ENCODE data around the gene SMIM1. TPM values are rescaled to one million over a fixed set of nuclear protein-coding genes. Genes with fewer than 3 reads are reported as not detected.
"Not testable (repeated sequence)": the region's sequence is repeated elsewhere in the genome, so short reads cannot be mapped to it uniquely, and the experiment has no call there.

Gene SMIM1
- total RNA-seq, 1 experiment from 2014 or later = 5.5 TPM

GRCh38 chr1:3722846-3723245, 49.7 kb upstream of the SMIM1 start (continued):
- no peak for TF ChIP-seq POLR2A (IDR thresholded peaks at IDR 0.05; ENCODE audit: borderline replicate concordance, extremely low read depth, insufficient read depth, insufficient read length)
- no peak for TF ChIP-seq EZH2phosphoT487 (IDR thresholded peaks at IDR 0.05; ENCODE audit: borderline replicate concordance)
- TF ChIP-seq ZBTB33 (IDR thresholded peaks at IDR 0.05; ENCODE audit: extremely low read depth, insufficient replicate concordance, low read length) = no peak
- TF ChIP-seq FOSL1 (IDR thresholded peaks at IDR 0.05; ENCODE audit: low read depth) = no peak
- no peak for TF ChIP-seq POLR2AphosphoS5 (IDR thresholded peaks at IDR 0.05; ENCODE audit: low read depth, low read length)

- H4K20me1 ChIP-seq (ENCODE audit: insufficient read depth); H3K27ac ChIP-seq (ENCODE audit: low read depth, low read length); H3K9me3 ChIP-seq (ENCODE audit: control insufficient read depth in 1 of 2, insufficient read depth in 1 of 2, low read depth in 1 of 2, low read length in 2 of 2); H3K36me3 ChIP-seq (ENCODE audit: control insufficient read depth in 1 of 2, insufficient read depth in 2 of 2, low read length in 2 of 2); H3K79me2 ChIP-seq (ENCODE audit: insufficient read depth, low read length); H3K4me2 ChIP-seq (ENCODE audit: low read length); H2AFZ ChIP-seq (ENCODE audit: low read depth, low read length, poor library complexity, severe bottlenecking); H3K9me2 ChIP-seq (ENCODE audit: insufficient read depth); H3K4me3 ChIP-seq (replicated peaks in 1 of 2; ENCODE audit: low read depth in 1 of 2, low read length in 2 of 2); H3K27me3 ChIP-seq (ENCODE audit: insufficient read depth, low read length); BruUV-seq (replicated peaks); H3K9ac ChIP-seq (ENCODE audit: low read length); H3K4me1 ChIP-seq (ENCODE audit: control insufficient read depth in 1 of 2, insufficient read depth in 2 of 2, low read length in 2 of 2): not testable (repeated sequence)
- ChIA-PET RAD21 (ENCODE audit: low non-redundant PET in 1 of 2, low total read pairs in 2 of 2, uncharacterized antibody in 2 of 2, unreplicated experiment in 2 of 2) (interaction anchor here in 1 of 2 experiments (1.0 kb wide), 1 partner anchor 271 kb away, joined by 3 read pairs; no protein-coding TSS in a partner anchor), POLR2A (interaction anchor here (0.6 kb wide), 1 partner anchor 271 kb away, joined by 3 read pairs; no protein-coding TSS in a partner anchor), CTCF (interaction anchor here (0.6 to 1.5 kb wide), 13 partner anchors 9 to 271 kb away, joined by 3 to 23 read pairs (median 3); no protein-coding TSS in a partner anchor)
- peak; percentile 28 for DNase-seq (ENCODE audit: low read depth, low spot score)
- ATAC-seq = peak; percentile 78
- TF ChIP-seq RAD21 (IDR thresholded peaks at IDR 0.05; ENCODE audit: low read depth) (peak; percentile 84), YY1 (IDR thresholded peaks at IDR 0.05; ENCODE audit: extremely low read depth, insufficient replicate concordance, low read depth, low read length) (peak; percentile 17), CTCF (IDR thresholded peaks at IDR 0.05 in 2 of 3, conservative IDR thresholded peaks at IDR 0.05 in 1 of 3; ENCODE audit: borderline replicate concordance in 1 of 3, insufficient read depth in 1 of 3, low read depth in 2 of 3, low read length in 2 of 3) (peak; percentile 79 to 97 (median 96))
- intact Hi-C loops (cut with micrococcal nuclease) = loop anchor here (1.0 to 5.0 kb wide), 4 partner anchors 74 to 272 kb away; partner anchors contain the start of genes ARHGEF16 and WRAP73
These were observed 48.0 kb upstream of the SMIM1 start for GRCh38 chr1:3724416-3725030.
